SU-DHL-6 (cell line): Measurements from ENCODE around the gene PLD1.

Experiments used
- H2AFZ ChIP-seq: fragments of 200-600 bp; sonication (generic); 2 replicates; pipeline ENCODE4 v1.6.1; 2014; ENCODE audit warnings: low read depth, mild to moderate bottlenecking, moderate library complexity, mixed read lengths, antibody characterized with exemption, low read length; ENCODE audit not compliant: severe bottlenecking
- H3F3A ChIP-seq: fragments of 200-600 bp; shearing (Covaris generic); 2 replicates; pipeline ENCODE4 v1.6.0; 2016; ENCODE audit warnings: antibody characterized with exemption, mild to moderate bottlenecking; ENCODE audit not compliant: insufficient read depth
- H3K27ac ChIP-seq: fragments of 200-600 bp; sonication (generic); 2 replicates; pipeline ENCODE4 v1.5.1; 2016; ENCODE audit warnings: low read depth, mild to moderate bottlenecking, low read length, moderate library complexity, mixed read lengths
- H3K27me3 ChIP-seq: fragments of 200-600 bp; sonication (generic), shearing (Covaris generic); 2 replicates; pipeline ENCODE4 v1.6.0; 2014; ENCODE audit warnings: mild to moderate bottlenecking, low read length
- H3K36me3 ChIP-seq: fragments of 200-600 bp; sonication (generic); 2 replicates; pipeline ENCODE4 v1.6.1; 2014; ENCODE audit warnings: mild to moderate bottlenecking, low read length, mixed read lengths
- H3K4me2 ChIP-seq: fragments of 300-600, 200-600 bp; shearing (Covaris generic), sonication (generic); 2 replicates; pipeline ENCODE4 v1.6.0; 2014; ENCODE audit warnings: low read length, low read depth, mild to moderate bottlenecking; ENCODE audit not compliant: poor library complexity, severe bottlenecking
- H3K4me3 ChIP-seq: fragments of 200-600 bp; sonication (generic); 2 replicates; pipeline ENCODE4 v1.5.1; 2014; ENCODE audit warnings: antibody characterized with exemption, low read length, mild to moderate bottlenecking, mixed read lengths; ENCODE audit not compliant: insufficient read depth, poor library complexity, severe bottlenecking
- H3K79me2 ChIP-seq: fragments of 200-600 bp; sonication (generic); 2 replicates; pipeline ENCODE4 v1.6.1; 2014; ENCODE audit warnings: mild to moderate bottlenecking, low read length, moderate library complexity; ENCODE audit not compliant: insufficient read depth
- H3K9ac ChIP-seq: fragments of 200-600 bp; sonication (generic); 2 replicates; pipeline ENCODE4 v1.7.0; 2014; ENCODE audit warnings: mild to moderate bottlenecking, low read length
- H3K9me2 ChIP-seq: fragments of 200-600 bp; sonication (generic); replicated peaks from 2 replicates; pipeline ENCODE4 v1.6.1; 2014; ENCODE audit warnings: low read length; ENCODE audit not compliant: insufficient read depth
- H3K9me3 ChIP-seq: fragments of 200-600 bp; sonication (generic); 2 replicates; pipeline ENCODE4 v1.6.1; 2014; ENCODE audit warnings: low read length, mixed read lengths; ENCODE audit not compliant: insufficient read depth
- H4K20me1 ChIP-seq: fragments of 200-600 bp; sonication (generic); 2 replicates; pipeline ENCODE4 v1.6.1; 2014; ENCODE audit warnings: low read depth, mild to moderate bottlenecking, antibody characterized with exemption, low read length, moderate library complexity, mixed read lengths
- CTCF ChIP-seq: fragments of 200-600 bp; sonication (generic); IDR thresholded peaks from one replicate; pipeline ENCODE4 v1.5.1; 2017; ENCODE audit warnings: antibody characterized with exemption, mild to moderate bottlenecking, low read length, moderate library complexity; ENCODE audit not compliant: insufficient read depth, poor library complexity, severe bottlenecking
- EZH2phosphoT487 ChIP-seq: fragments of 200-600 bp; sonication (generic), shearing (Covaris generic); conservative IDR thresholded peaks from 2 replicates; pipeline ENCODE4 v1.6.1; 2018; ENCODE audit warnings: mild to moderate bottlenecking, antibody characterized with exemption, low read length, moderate library complexity, mixed read lengths

PLD1 gene

GRCh38 chr3:171671709-171672108, 138.6 kb downstream of the PLD1 start:
- Histone ChIP-seq H3K9ac (no peak overlapping the region), H3K4me2 (no peak overlapping the region), H3K79me2 (no peaks in the 10 kb centered on the region), H3K9me2 (no peaks in the 10 kb centered on the region), H2AFZ (no peak overlapping the region), H4K20me1 (no peaks in the 10 kb centered on the region), H3K36me3 (no peaks in the 10 kb centered on the region), H3F3A (no peaks in the 10 kb centered on the region), H3K4me3 (no peak overlapping the region), H3K9me3 (no peaks in the 10 kb centered on the region), H3K27ac (no peak overlapping the region), H3K27me3 (no peaks in the 10 kb centered on the region)
- TF ChIP-seq EZH2phosphoT487 (no peak), CTCF (no peak)

- no peaks in the 10 kb centered on the region for H3F3A ChIP-seq
- H3K4me2 ChIP-seq = no peak overlapping the region
- TF ChIP-seq CTCF = no peak
- no peak for TF ChIP-seq EZH2phosphoT487
- H3K27ac ChIP-seq = no peak overlapping the region
- no peaks in the 10 kb centered on the region for H3K27me3 ChIP-seq
- H3K9me2 ChIP-seq = no peaks in the 10 kb centered on the region
- H2AFZ ChIP-seq = no peak overlapping the region
- no peak overlapping the region for H3K9ac ChIP-seq
- no peaks in the 10 kb centered on the region for H3K79me2 ChIP-seq
- no peaks in the 10 kb centered on the region for H4K20me1 ChIP-seq
- H3K4me3 ChIP-seq = no peak overlapping the region
- no peaks in the 10 kb centered on the region for H3K9me3 ChIP-seq
- H3K36me3 ChIP-seq = no peaks in the 10 kb centered on the region
These were observed 143.8 kb downstream of the PLD1 start for GRCh38 chr3:171666516-171666915.

DNA sequence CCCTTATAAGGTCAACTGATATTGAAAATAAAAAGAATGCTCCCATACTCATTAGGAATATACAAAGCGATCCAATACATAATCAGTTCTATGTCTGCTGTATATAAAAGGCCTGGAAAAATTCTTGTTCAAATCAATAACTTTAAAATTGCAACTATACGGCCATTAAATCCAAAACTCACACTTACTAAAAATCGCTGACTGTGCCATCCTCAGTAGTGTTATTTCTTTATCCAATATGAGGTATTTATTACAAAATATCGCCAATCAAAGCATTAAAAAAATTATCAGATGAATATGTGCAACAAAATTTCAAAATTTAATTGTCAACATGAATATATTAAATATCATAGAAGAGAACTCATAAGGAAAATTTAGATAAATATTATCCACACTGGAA, 146.5 kb downstream of the PLD1 start:
- Histone ChIP-seq H3F3A (no peaks in the 10 kb centered on the region), H3K4me2 (no peak overlapping the region), H3K9ac (no peak overlapping the region), H3K27ac (no peak overlapping the region), H3K27me3 (no peaks in the 10 kb centered on the region), H4K20me1 (no peaks in the 10 kb centered on the region), H3K36me3 (no peaks in the 10 kb centered on the region), H3K9me3 (no peaks in the 10 kb centered on the region), H2AFZ (no peak overlapping the region), H3K9me2 (no peaks in the 10 kb centered on the region), H3K4me3 (no peak overlapping the region), H3K79me2 (no peaks in the 10 kb centered on the region)
- TF ChIP-seq CTCF (no peak), EZH2phosphoT487 (no peak)

GRCh38 chr3:171661484-171661883, 148.8 kb downstream of the PLD1 start:
- Histone ChIP-seq H3K4me2 (no peak overlapping the region), H3K4me3 (no peak overlapping the region), H3K79me2 (no peaks in the 10 kb centered on the region), H3K27me3 (no peaks in the 10 kb centered on the region), H3K27ac (no peak overlapping the region), H3K9me3 (no peaks in the 10 kb centered on the region), H3K36me3 (no peaks in the 10 kb centered on the region), H4K20me1 (no peaks in the 10 kb centered on the region), H3K9me2 (no peaks in the 10 kb centered on the region), H3F3A (no peaks in the 10 kb centered on the region), H2AFZ (no peak overlapping the region), H3K9ac (no peak overlapping the region)
- TF ChIP-seq EZH2phosphoT487 = no peak
- TF ChIP-seq CTCF = no peak
